Lower leg skin (tissue), 3 donors: ENCODE data around the gene B4GALT2.

Experiments used
- POLR2A ChIP-seq, 2 donors: fragments of 450-650 bp; IDR thresholded peaks; one replicate each; pipeline ENCODE4 v1.6.1; 2016 to 2017; ENCODE audit warnings: antibody characterized with exemption in 2 of 2, mild to moderate bottlenecking in 1 of 2, moderate library complexity in 1 of 2
- TF ChIP-seq, protein P1 (sequence below), 3 donors: fragments of 450-650 bp; IDR thresholded peaks; one replicate each; pipeline ENCODE4 v1.5.1; 2016; ENCODE audit warnings: antibody characterized with exemption in 3 of 3, mild to moderate bottlenecking in 3 of 3, moderate library complexity in 2 of 3

DNA sequence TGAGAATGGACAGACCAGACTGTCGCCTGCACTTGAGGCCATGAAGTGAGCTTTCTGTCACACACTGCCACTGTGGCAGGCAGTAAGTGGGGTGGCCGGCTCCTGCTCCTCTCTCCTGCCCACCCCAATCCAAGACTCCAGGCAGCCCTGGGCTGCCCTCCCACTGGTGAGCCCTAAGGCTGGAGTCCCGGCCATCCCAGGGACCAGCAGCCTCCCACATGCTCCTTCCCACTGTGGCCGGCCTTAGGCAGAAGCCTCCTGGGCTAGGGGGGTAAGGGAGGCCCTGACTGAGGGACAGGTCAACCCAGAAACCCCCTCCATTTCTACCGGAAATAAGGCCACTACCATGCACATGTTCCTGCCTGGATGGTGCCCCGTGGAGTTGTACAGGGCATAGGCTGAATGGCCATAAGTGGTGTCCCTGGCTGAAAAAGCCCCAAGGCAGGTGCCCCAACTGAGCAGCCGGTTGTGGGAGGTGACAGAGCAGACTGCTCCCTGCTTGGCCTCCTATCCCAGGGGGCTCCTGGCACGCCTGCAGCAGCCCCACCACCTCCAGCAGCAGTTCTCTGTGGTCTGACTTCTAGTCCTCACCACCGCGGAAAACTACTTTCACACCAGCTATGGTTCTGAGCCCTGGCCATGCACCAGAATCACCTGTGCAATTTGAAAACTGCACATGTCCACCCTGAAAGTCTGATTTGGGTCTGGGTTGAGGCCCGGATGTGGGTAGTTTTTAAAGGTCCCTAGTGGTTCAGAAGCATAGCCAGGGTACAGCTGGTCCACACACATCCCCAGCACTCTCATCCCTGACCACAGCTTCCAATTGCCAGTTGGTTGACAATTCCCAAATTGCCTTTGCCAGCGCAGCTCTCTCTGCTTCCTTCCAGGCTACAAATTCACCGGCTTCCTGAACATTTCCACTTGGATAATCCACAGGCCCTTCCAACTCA lies 47.0 kb upstream of the B4GALT2 start:
- TF ChIP-seq, protein P1, sequence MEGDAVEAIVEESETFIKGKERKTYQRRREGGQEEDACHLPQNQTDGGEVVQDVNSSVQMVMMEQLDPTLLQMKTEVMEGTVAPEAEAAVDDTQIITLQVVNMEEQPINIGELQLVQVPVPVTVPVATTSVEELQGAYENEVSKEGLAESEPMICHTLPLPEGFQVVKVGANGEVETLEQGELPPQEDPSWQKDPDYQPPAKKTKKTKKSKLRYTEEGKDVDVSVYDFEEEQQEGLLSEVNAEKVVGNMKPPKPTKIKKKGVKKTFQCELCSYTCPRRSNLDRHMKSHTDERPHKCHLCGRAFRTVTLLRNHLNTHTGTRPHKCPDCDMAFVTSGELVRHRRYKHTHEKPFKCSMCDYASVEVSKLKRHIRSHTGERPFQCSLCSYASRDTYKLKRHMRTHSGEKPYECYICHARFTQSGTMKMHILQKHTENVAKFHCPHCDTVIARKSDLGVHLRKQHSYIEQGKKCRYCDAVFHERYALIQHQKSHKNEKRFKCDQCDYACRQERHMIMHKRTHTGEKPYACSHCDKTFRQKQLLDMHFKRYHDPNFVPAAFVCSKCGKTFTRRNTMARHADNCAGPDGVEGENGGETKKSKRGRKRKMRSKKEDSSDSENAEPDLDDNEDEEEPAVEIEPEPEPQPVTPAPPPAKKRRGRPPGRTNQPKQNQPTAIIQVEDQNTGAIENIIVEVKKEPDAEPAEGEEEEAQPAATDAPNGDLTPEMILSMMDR (IDR thresholded peaks at IDR 0.05): no peak
- no peak for TF ChIP-seq POLR2A (IDR thresholded peaks at IDR 0.05)
